H1 (cell line): Measurements from ENCODE around the gene SUPT4H1. TPM values are rescaled to one million over a fixed set of nuclear protein-coding genes. Genes with fewer than 3 reads are reported as not detected.

Experiments
- CTCF ChIA-PET: fragments of 300-600 bp; sonication (Branson Sonifier 250); formaldehyde crosslinking; loops from one replicate; lab custom pipeline; 2021; ENCODE audit not compliant: partially characterized antibody; lab: Charles Lee
- POLR2A ChIA-PET: fragments of 300-600 bp; sonication (Branson Sonifier 250); formaldehyde crosslinking; loops from one replicate; lab custom pipeline; 2021; ENCODE audit warnings: inconsistent platforms; ENCODE audit not compliant: partially characterized antibody; lab: Charles Lee
- DNase-seq, 2 experiments: peaks; one replicate each; pipeline versions ENCODE4 v3.0.0 to v3.0.0-alpha.2; 2010 to 2022; ENCODE audit warnings: low spot score in 2 of 2, low read depth in 1 of 2, mixed read lengths in 1 of 2
- FAIRE-seq: peaks from 2 replicates; lab custom pipeline; 2011; peaks lifted over from hg19 to GRCh38; lab: Jason Lieb, UNC
- H2AFZ ChIP-seq: 2 replicates; pipeline ENCODE4 v1.8.1; 2012; ENCODE audit warnings: low read length, inconsistent platforms
- H2AK5ac ChIP-seq: 2 replicates; pipeline ENCODE4 v1.6.1; 2013; ENCODE audit warnings: low read depth, low read length
- H2BK120ac ChIP-seq: replicated peaks from 2 replicates; pipeline ENCODE3; 2013; ENCODE audit warnings: low read depth, low read length, inconsistent platforms
- H2BK12ac ChIP-seq: 2 replicates; pipeline ENCODE4 v1.6.1; 2013; ENCODE audit warnings: low read depth, low read length
- H2BK15ac ChIP-seq: 2 replicates; pipeline ENCODE4 v1.6.1; 2013; ENCODE audit warnings: low read length
- H2BK20ac ChIP-seq: 2 replicates; pipeline ENCODE4 v1.6.1; 2013; ENCODE audit warnings: low read length
- H2BK5ac ChIP-seq: 2 replicates; pipeline ENCODE4 v1.6.1; 2013; ENCODE audit warnings: low read depth, low read length
- H3K14ac ChIP-seq: 2 replicates; pipeline ENCODE4 v1.6.1; 2013; ENCODE audit warnings: inconsistent platforms; ENCODE audit not compliant: insufficient read length
- H3K18ac ChIP-seq: 2 replicates; pipeline ENCODE4 v1.6.1; 2013; ENCODE audit warnings: low read length; ENCODE audit errors: extremely low read depth
- H3K23ac ChIP-seq: 2 replicates; pipeline ENCODE4 v1.6.1; 2013; ENCODE audit warnings: inconsistent platforms; ENCODE audit not compliant: insufficient read length
- H3K23me2 ChIP-seq: 2 replicates; pipeline ENCODE4 v1.6.1; 2013; ENCODE audit warnings: low read depth, low read length
- H3K27ac ChIP-seq: 2 replicates; pipeline ENCODE4 v1.6.1; 2011; ENCODE audit warnings: low read depth, low read length, inconsistent platforms
- H3K27me3 ChIP-seq, 4 experiments: replicated peaks in 1 of 4; 1 replicate in 1 of 4; 2 replicates in 3 of 4; pipeline versions ENCODE4 v1.6.1 to v1.8.1; 2011 to 2013; ENCODE audit warnings: low read length in 3 of 4, mild to moderate bottlenecking in 3 of 4, inconsistent platforms in 2 of 4, mixed read lengths in 2 of 4, moderate library complexity in 1 of 4; ENCODE audit not compliant: control insufficient read depth in 3 of 4, insufficient read depth in 3 of 4; ENCODE audit errors: extremely low read depth in 1 of 4
- H3K36me3 ChIP-seq, 4 experiments: 2 replicates each; pipeline versions ENCODE4 v1.6.1 to v1.8.1; 2011 to 2013; ENCODE audit warnings: mild to moderate bottlenecking in 4 of 4, low read length in 3 of 4, moderate library complexity in 2 of 4, control low read depth in 1 of 4, inconsistent platforms in 1 of 4; ENCODE audit not compliant: insufficient read depth in 4 of 4, control insufficient read depth in 2 of 4
- H3K4ac ChIP-seq: replicated peaks from 2 replicates; pipeline ENCODE3; 2013; ENCODE audit warnings: low read length, low read depth, mixed read lengths, inconsistent platforms; ENCODE audit not compliant: insufficient read length
- H3K4me1 ChIP-seq, 4 experiments: replicated peaks in 1 of 4; 1 replicate in 1 of 4; 2 replicates in 3 of 4; pipeline versions ENCODE4 v1.6.1 to v1.8.1; 2011 to 2013; ENCODE audit warnings: low read length in 3 of 4, inconsistent platforms in 2 of 4, mixed read lengths in 1 of 4; ENCODE audit not compliant: insufficient read depth in 4 of 4, control insufficient read depth in 3 of 4
- H3K4me2 ChIP-seq, 2 experiments: 2 replicates each; pipeline versions ENCODE4 v1.6.1 to v1.8.1; 2011 to 2013; ENCODE audit warnings: low read depth in 2 of 2, low read length in 2 of 2, control low read depth in 1 of 2, inconsistent platforms in 1 of 2, mild to moderate bottlenecking in 1 of 2; ENCODE audit not compliant: insufficient read depth in 1 of 2
- H3K4me3 ChIP-seq, 4 experiments: fragments of 200-600, 300-600 bp in 1 of 4; sonication (generic), shearing (Covaris generic), sonication (Bioruptor Twin) in 1 of 4; 2 replicates each; pipeline versions ENCODE4 v1.5.1 to v1.8.1; 2011 to 2016; ENCODE audit warnings: low read length in 4 of 4, low read depth in 3 of 4, control low read depth in 2 of 4, inconsistent platforms in 2 of 4, mild to moderate bottlenecking in 2 of 4, mixed read lengths in 1 of 4, moderate library complexity in 1 of 4; ENCODE audit not compliant: insufficient read depth in 2 of 4; ENCODE audit errors: extremely low read depth in 1 of 4
- H3K56ac ChIP-seq: replicated peaks from 2 replicates; pipeline ENCODE3; 2013; ENCODE audit warnings: low read depth, mild to moderate bottlenecking, mixed read lengths, low read length, inconsistent platforms; ENCODE audit not compliant: insufficient read length
- H3K79me1 ChIP-seq: 2 replicates; pipeline ENCODE4 v1.6.1; 2013; ENCODE audit warnings: low read depth, low read length, control low read depth
- H3K79me2 ChIP-seq, 2 experiments: 2 replicates each; pipeline versions ENCODE4 v1.6.1 to v1.8.1; 2012 to 2013; ENCODE audit warnings: low read length in 2 of 2, mild to moderate bottlenecking in 2 of 2, inconsistent platforms in 1 of 2; ENCODE audit not compliant: insufficient read depth in 2 of 2, control insufficient read depth in 1 of 2
- H3K9ac ChIP-seq, 4 experiments: replicated peaks in 1 of 4; 1 replicate in 1 of 4; 2 replicates in 3 of 4; pipeline versions ENCODE4 v1.6.1 to v1.8.1; 2011 to 2013; ENCODE audit warnings: low read depth in 3 of 4, low read length in 3 of 4, control low read depth in 2 of 4, mild to moderate bottlenecking in 2 of 4, moderate library complexity in 2 of 4, inconsistent platforms in 1 of 4; ENCODE audit errors: extremely low read depth in 1 of 4
- H3K9me3 ChIP-seq, 2 experiments: 2 replicates each; pipeline versions ENCODE4 v1.6.1 to v1.8.1; 2012 to 2013; ENCODE audit warnings: mild to moderate bottlenecking in 2 of 2, moderate library complexity in 2 of 2, control low read depth in 1 of 2, inconsistent platforms in 1 of 2, low read depth in 1 of 2, low read length in 1 of 2, mixed read lengths in 1 of 2; ENCODE audit not compliant: insufficient read depth in 2 of 2
- H4K20me1 ChIP-seq, 2 experiments: replicated peaks in 1 of 2; 2 replicates each; pipeline versions ENCODE3 to v1.8.1; 2011 to 2013; ENCODE audit warnings: inconsistent platforms in 2 of 2, low read length in 2 of 2, mild to moderate bottlenecking in 1 of 2; ENCODE audit not compliant: insufficient read depth in 2 of 2, control insufficient read depth in 1 of 2
- H4K5ac ChIP-seq: 2 replicates; pipeline ENCODE4 v1.6.1; 2013; ENCODE audit warnings: low read length, low read depth, mixed read lengths, inconsistent platforms; ENCODE audit not compliant: insufficient read length
- H4K8ac ChIP-seq: 2 replicates; pipeline ENCODE4 v1.8.0; 2013; ENCODE audit warnings: mild to moderate bottlenecking, moderate library complexity, low read length, inconsistent platforms; ENCODE audit not compliant: insufficient read depth; ENCODE audit errors: extremely low read depth
- H4K91ac ChIP-seq: replicated peaks from 2 replicates; pipeline ENCODE3; 2013; ENCODE audit warnings: low read length, mixed read lengths, inconsistent platforms; ENCODE audit not compliant: insufficient read length
- ATF2 ChIP-seq: IDR thresholded peaks from 2 replicates; pipeline ENCODE4 v1.6.1; 2012; ENCODE audit warnings: low read length, inconsistent platforms
- CBX8 ChIP-seq: fragments of 300-800, 300-1000 bp; sonication (generic); IDR thresholded peaks from 2 replicates; pipeline ENCODE4 v1.7.1; 2016; ENCODE audit warnings: low read depth, low read length, borderline replicate concordance
- KDM4A ChIP-seq: IDR thresholded peaks from one replicate; pipeline ENCODE4 v1.7.1; 2012; ENCODE audit warnings: low read depth, mild to moderate bottlenecking, moderate library complexity, low read length, inconsistent platforms; ENCODE audit not compliant: severe bottlenecking
- RBBP5 ChIP-seq: IDR thresholded peaks from 2 replicates; pipeline ENCODE4 v1.7.1; 2012; ENCODE audit warnings: low read depth, mild to moderate bottlenecking, inconsistent platforms, low read length, moderate library complexity, borderline replicate concordance
- SIX5 ChIP-seq: IDR thresholded peaks from 2 replicates; pipeline ENCODE4 v1.6.1; 2011; ENCODE audit warnings: mild to moderate bottlenecking, low read depth, low read length
- TEAD4 ChIP-seq: IDR thresholded peaks from 2 replicates; pipeline ENCODE4 v1.6.1; 2012; ENCODE audit warnings: low read depth, low read length, inconsistent platforms, mixed read lengths
- WGBS, 2 experiments: shearing (Covaris generic) in 1 of 2; methylation state at CpG; one replicate each; pipeline versions ENCODE4 v1.1.6 to v1.1.7; 2013 to 2015; ENCODE audit warnings: low lambda C conversion rate in 2 of 2, mixed read lengths in 2 of 2, inconsistent platforms in 1 of 2, low coverage in 1 of 2, missing lambda C conversion rate in 1 of 2; ENCODE audit not compliant: insufficient replicate concordance in 2 of 2, insufficient coverage in 1 of 2, insufficient read length in 1 of 2; ENCODE audit errors: extremely low coverage in 1 of 2, missing lambda C conversion rate in 1 of 2; 5-methylcytosine and 5-hydroxymethylcytosine counted together
- polyA plus RNA-seq, 7 experiments: library from polyadenylated mRNA; depleted of rRNA in 3 of 7; stranded (reverse) in 5 of 7; unstranded in 2 of 7; fragments of >200 nt in 5 of 7; fragments of 200-250 nt in 2 of 7; gene quantifications; 1 replicate in 5 of 7; 2 replicates in 1 of 7; 4 replicates in 1 of 7; pipeline versions ENCODE4 v1.2.1 to v1.2.3, GENCODE V29; 2011 to 2013; ENCODE audit warnings: missing spikeins in 2 of 7, mixed read lengths in 2 of 7
- total RNA-seq: library from RNA; stranded (reverse); fragmentation: NEBNext Ultra II Directional; extraction: Animal tissue kit (Norgen Biotek cat#: 25700); gene quantifications from 2 replicates; pipeline ENCODE4 v1.2.1, GENCODE V29; 2021
- TF ChIP-seq, protein P1 (sequence below), 3 experiments: IDR thresholded peaks; 1 replicate in 2 of 3; 2 replicates in 1 of 3; pipeline versions ENCODE4 v1.5.1 to v1.6.1; 2011; ENCODE audit warnings: low read length in 3 of 3, mild to moderate bottlenecking in 3 of 3, inconsistent platforms in 2 of 3, low read depth in 1 of 3, moderate library complexity in 1 of 3; ENCODE audit not compliant: insufficient read depth in 1 of 3; ENCODE audit errors: control extremely low read depth in 1 of 3

The SUPT4H1 gene
- total and polyA plus RNA-seq, 2 of the 8 experiments (the other 6 are each of a cell fraction or from before 2014, with no cell fraction given): 112 to 143 TPM

DNA sequence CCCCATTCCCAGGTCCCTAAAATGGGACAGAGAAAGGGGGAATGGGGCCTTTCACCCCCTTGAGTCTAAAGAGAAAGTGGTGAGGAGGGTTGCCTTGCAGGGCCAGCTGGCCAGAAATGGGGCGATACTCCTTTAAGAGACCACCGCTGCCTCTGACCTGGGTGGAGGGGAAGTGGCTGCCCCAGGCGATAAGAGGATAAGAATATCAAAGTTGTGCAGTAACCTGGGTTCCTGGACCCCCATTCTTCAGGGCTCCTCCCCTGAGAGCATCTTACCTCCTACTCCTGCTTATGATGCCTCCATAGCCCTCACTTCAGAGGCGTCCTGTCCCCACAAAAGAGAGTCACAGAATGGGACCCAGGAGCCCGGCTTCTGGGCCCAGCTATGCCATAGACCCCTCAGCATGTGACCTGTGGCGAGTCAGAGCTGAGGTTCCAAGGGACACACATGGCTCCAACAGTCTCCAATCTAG, 18.2 kb downstream of the SUPT4H1 start:
- no peak overlapping the region for H3K4me2 ChIP-seq
- H3K27ac ChIP-seq: no peak overlapping the region
- no peaks in the 10 kb centered on the region for H3K23me2 ChIP-seq
- no peak overlapping the region for H2AFZ ChIP-seq
- H2BK5ac ChIP-seq: no peak overlapping the region
- H2BK12ac ChIP-seq: no peak overlapping the region; the same call in 1 of the 2 replicates
- CTCF ChIA-PET: interaction anchor here (0.6 to 18.5 kb wide), 5 partner anchors 16 to 153 kb away, joined by 3 to 384 read pairs (median 4); partner anchors contain the start of genes RNF43 and TSPOAP1
- H4K8ac ChIP-seq: no peak overlapping the region
- no peak overlapping the region for H2BK120ac ChIP-seq
- no peak overlapping the region for H4K5ac ChIP-seq
- peak overlapping the region; percentile 11 for H4K91ac ChIP-seq
- no peak overlapping the region for H3K18ac ChIP-seq
- H2BK15ac ChIP-seq: no peak overlapping the region
- H3K14ac ChIP-seq: no peak overlapping the region
- no peaks in the 10 kb centered on the region for H3K79me1 ChIP-seq
- 78% methylated on average over 6 of the region's 6 CpGs; no CpG with 5 or more reads in 1 of the 2 experiments for WGBS, 2 experiments
- H2BK20ac ChIP-seq: 0 out of 2 replicates have a peak overlapping the region, but pooled peaks have one; percentile 23
- H2AK5ac ChIP-seq: no peak overlapping the region
- no peak overlapping the region for H3K4me3 ChIP-seq
- no peaks in the 10 kb centered on the region for H3K36me3 ChIP-seq
- H3K56ac ChIP-seq: no peak overlapping the region
- no peak for DNase-seq
- H4K20me1 ChIP-seq: no peaks in the 10 kb centered on the region
- no peaks in the 10 kb centered on the region for H3K9me3 ChIP-seq
- peaks cover 0 to 2% (median 0%) of the 10 kb centered on the region in 4 experiments; a peak in 3 of 7 replicates for H3K27me3 ChIP-seq
- POLR2A ChIA-PET: interaction anchor here (1.1 to 1.8 kb wide), 2 partner anchors 14 to 16 kb away, joined by 4 to 5 read pairs; no protein-coding TSS in a partner anchor
- no peaks in the 10 kb centered on the region for H3K79me2 ChIP-seq
- no peak for FAIRE-seq
- no peak overlapping the region for H3K4ac ChIP-seq
- H3K9ac ChIP-seq: no peak overlapping the region
- peaks cover 4 to 38% (median 26%) of the 10 kb centered on the region in 4 experiments for H3K4me1 ChIP-seq
- no peak overlapping the region for H3K23ac ChIP-seq
- TF ChIP-seq ATF2: no peak
- TF ChIP-seq, protein P1, sequence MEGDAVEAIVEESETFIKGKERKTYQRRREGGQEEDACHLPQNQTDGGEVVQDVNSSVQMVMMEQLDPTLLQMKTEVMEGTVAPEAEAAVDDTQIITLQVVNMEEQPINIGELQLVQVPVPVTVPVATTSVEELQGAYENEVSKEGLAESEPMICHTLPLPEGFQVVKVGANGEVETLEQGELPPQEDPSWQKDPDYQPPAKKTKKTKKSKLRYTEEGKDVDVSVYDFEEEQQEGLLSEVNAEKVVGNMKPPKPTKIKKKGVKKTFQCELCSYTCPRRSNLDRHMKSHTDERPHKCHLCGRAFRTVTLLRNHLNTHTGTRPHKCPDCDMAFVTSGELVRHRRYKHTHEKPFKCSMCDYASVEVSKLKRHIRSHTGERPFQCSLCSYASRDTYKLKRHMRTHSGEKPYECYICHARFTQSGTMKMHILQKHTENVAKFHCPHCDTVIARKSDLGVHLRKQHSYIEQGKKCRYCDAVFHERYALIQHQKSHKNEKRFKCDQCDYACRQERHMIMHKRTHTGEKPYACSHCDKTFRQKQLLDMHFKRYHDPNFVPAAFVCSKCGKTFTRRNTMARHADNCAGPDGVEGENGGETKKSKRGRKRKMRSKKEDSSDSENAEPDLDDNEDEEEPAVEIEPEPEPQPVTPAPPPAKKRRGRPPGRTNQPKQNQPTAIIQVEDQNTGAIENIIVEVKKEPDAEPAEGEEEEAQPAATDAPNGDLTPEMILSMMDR (IDR thresholded peaks at IDR 0.05; ENCODE audit: control extremely low read depth in 1 of 3, insufficient read depth in 1 of 3, low read depth in 1 of 3, low read length in 3 of 3): no peak
- TF ChIP-seq TEAD4: no peak
- TF ChIP-seq SIX5: no peak
- TF ChIP-seq RBBP5: no peak
- no peak for TF ChIP-seq CBX8
- TF ChIP-seq KDM4A: no peak
